B cell (primary cell): Measurements from ENCODE around the gene PAX3. TPM values are rescaled to one million over a fixed set of nuclear protein-coding genes. Genes with fewer than 3 reads are reported as not detected.

Source experiments
- ATAC-seq: fragments of 200-7000 bp; cut with Tn5 transposase; one replicate; pipeline ENCODE4 v1.10.0; 2021; ENCODE audit warnings: low read depth, mild to moderate bottlenecking, moderate number of reproducible peaks, moderate library complexity
- CTCF ChIA-PET: fragments of 350-600 bp; sonication (Branson Sonifier 250); formaldehyde crosslinking; loops from one replicate; lab custom pipeline; 2021; ENCODE audit warnings: antibody characterized with exemption, inconsistent platforms; lab: Charles Lee
- POLR2A ChIA-PET: fragments of 350-600 bp; sonication (Branson Sonifier 250); formaldehyde crosslinking; loops from one replicate; lab custom pipeline; 2021; ENCODE audit warnings: antibody characterized with exemption; lab: Charles Lee
- DNase-seq: peaks from one replicate; pipeline ENCODE4 v3.0.0; 2013
- H2AFZ ChIP-seq: 2 replicates; pipeline ENCODE4 v1.6.1; 2012; ENCODE audit warnings: mild to moderate bottlenecking, low read depth, low read length; ENCODE audit not compliant: insufficient read depth, poor library complexity, severe bottlenecking
- H3K27ac ChIP-seq, 2 donors: 1 replicate in 1 of 2; 2 replicates in 1 of 2; pipeline ENCODE4 v1.5.1; 2012 to 2013; ENCODE audit warnings: low read length in 2 of 2, mild to moderate bottlenecking in 2 of 2, moderate library complexity in 1 of 2
- H3K27me3 ChIP-seq, 4 experiments: fragments of 200-600 bp in 1 of 4; sonication (generic) in 1 of 4; replicated peaks in 1 of 4; 1 replicate in 2 of 4; 2 replicates in 2 of 4; pipeline versions ENCODE4 v1.6.1 to v1.7.0; 2013 to 2016; ENCODE audit warnings: low read length in 3 of 4, mild to moderate bottlenecking in 2 of 4, mixed read lengths in 1 of 4, moderate library complexity in 1 of 4; ENCODE audit not compliant: insufficient read depth in 4 of 4, control insufficient read depth in 3 of 4; ENCODE audit errors: control extremely low read depth in 1 of 4
- H3K36me3 ChIP-seq, 2 experiments: replicated peaks in 1 of 2; 1 replicate in 1 of 2; 2 replicates in 1 of 2; pipeline versions ENCODE4 v1.6.1 to v1.7.1; 2013; ENCODE audit warnings: low read length in 1 of 2; ENCODE audit not compliant: insufficient read depth in 2 of 2, control insufficient read depth in 1 of 2; ENCODE audit errors: control extremely low read depth in 1 of 2, extremely low read depth in 1 of 2
- H3K4me1 ChIP-seq, 2 donors: fragments of 200-600 bp in 1 of 2; sonication (generic) in 1 of 2; 1 replicate in 1 of 2; 2 replicates in 1 of 2; pipeline versions ENCODE4 v1.5.1 to v1.6.1; 2013 to 2017; ENCODE audit warnings: low read length in 2 of 2; ENCODE audit not compliant: control insufficient read depth in 2 of 2, insufficient read depth in 2 of 2
- H3K4me2 ChIP-seq: replicated peaks from 2 replicates; pipeline ENCODE3; 2012; ENCODE audit warnings: mild to moderate bottlenecking, low read depth, low read length; ENCODE audit not compliant: poor library complexity, severe bottlenecking
- H3K4me3 ChIP-seq, 5 experiments: fragments of 200-600 bp in 1 of 5; sonication (generic) in 1 of 5; 1 replicate in 3 of 5; 2 replicates in 2 of 5; pipeline versions ENCODE4 v1.5.1 to v1.7.0; 2011 to 2016; ENCODE audit warnings: low read length in 4 of 5, mild to moderate bottlenecking in 4 of 5, low read depth in 2 of 5, control low read depth in 1 of 5, moderate library complexity in 1 of 5; ENCODE audit not compliant: insufficient read depth in 1 of 5; ENCODE audit errors: control extremely low read depth in 1 of 5, extremely low read depth in 1 of 5
- H3K79me2 ChIP-seq: fragments of 200-600 bp; sonication (generic); one replicate; pipeline ENCODE4 v1.6.0; 2016; ENCODE audit warnings: low read length; ENCODE audit not compliant: control insufficient read depth, insufficient read depth
- H3K9ac ChIP-seq: fragments of 200-600 bp; sonication (generic); 2 replicates; pipeline ENCODE4 v1.6.1; 2017; ENCODE audit warnings: mild to moderate bottlenecking, low read length, moderate library complexity
- H3K9me3 ChIP-seq, 3 donors: one replicate each; pipeline versions ENCODE4 v1.6.1 to v1.7.1; 2013; ENCODE audit warnings: low read length in 2 of 3; ENCODE audit not compliant: control insufficient read depth in 2 of 3, insufficient read depth in 1 of 3; ENCODE audit errors: control extremely low read depth in 1 of 3
- H4K20me1 ChIP-seq: 2 replicates; pipeline ENCODE4 v1.6.0; 2012; ENCODE audit warnings: mild to moderate bottlenecking, low read length; ENCODE audit not compliant: insufficient read depth, control insufficient read depth, poor library complexity, severe bottlenecking
- H3K27ac Mint-ChIP-seq: one replicate; pipeline ENCODE4 v1.8.0; 2021; ENCODE audit warnings: mixed read lengths
- H3K27me3 Mint-ChIP-seq: one replicate; pipeline ENCODE4 v1.8.0; 2021; ENCODE audit warnings: mixed read lengths
- H3K4me1 Mint-ChIP-seq: one replicate; pipeline ENCODE4 v1.8.0; 2021; ENCODE audit warnings: mixed read lengths
- H3K4me3 Mint-ChIP-seq: one replicate; pipeline ENCODE4 v1.8.0; 2021; ENCODE audit warnings: mixed read lengths
- H3K9me3 Mint-ChIP-seq: one replicate; pipeline ENCODE4 v1.8.0; 2022; ENCODE audit warnings: mixed read lengths; ENCODE audit not compliant: insufficient read depth
- CTCF ChIP-seq: fragments of 200-600 bp; IDR thresholded peaks from one replicate; pipeline ENCODE4 v1.8.0; 2022; ENCODE audit warnings: antibody characterized with exemption, mild to moderate bottlenecking
- EZH2 ChIP-seq: IDR thresholded peaks from 2 replicates; pipeline ENCODE4 v1.6.1; 2012; ENCODE audit warnings: borderline replicate concordance, low read depth, mild to moderate bottlenecking, moderate library complexity, low read length; ENCODE audit not compliant: insufficient read depth, poor library complexity, severe bottlenecking
- WGBS: methylation state at CpG from one replicate; pipeline ENCODE4 v1.1.5; 2013; ENCODE audit warnings: missing lambda C conversion rate; ENCODE audit not compliant: insufficient coverage; 5-methylcytosine and 5-hydroxymethylcytosine counted together
- intact Hi-C: fragments of 100-400 bp; cut with micrococcal nuclease; formaldehyde crosslinking; loops from one replicate; pipeline ENCODE4 v1.10.0; 2022
- polyA plus RNA-seq: library from polyadenylated mRNA; depleted of rRNA; stranded (reverse); fragments of >200 nt; gene quantifications from 2 replicates; pipeline ENCODE4 v1.2.3, GENCODE V29; 2012
- total RNA-seq, 2 donors: library from RNA; stranded (reverse); fragments of 120-200 nt in 1 of 2; gene quantifications; 1 replicate in 1 of 2; 2 replicates in 1 of 2; pipeline versions ENCODE4 v1.2.3 to v1.2.4, GENCODE V29; 2013 to 2022

The PAX3 gene
- total and polyA plus RNA-seq, 2 donors (not counting 1 experiment from before 2014, with no cell fraction given): not detected

GRCh38 chr2:222270396-222270795 is 28.4 kb downstream of the PAX3 start:
- H3K4me1 ChIP-seq: no peaks in the 10 kb centered on the region
- CTCF ChIA-PET: no interaction called here
- H4K20me1 ChIP-seq: no peaks in the 10 kb centered on the region
- POLR2A ChIA-PET: no interaction called here
- ATAC-seq (no peak), DNase-seq (no peak)
- H3K27me3 ChIP-seq: peaks cover 0 to 6% (median 0%) of the 10 kb centered on the region in 4 experiments
- H3K4me2 ChIP-seq: no peak overlapping the region
- intact Hi-C loops: no loop called here
- TF ChIP-seq CTCF: no peak
- no peak for TF ChIP-seq EZH2
- Mint-ChIP-seq H3K4me1 (no peaks in the 10 kb centered on the region), H3K4me3 (no peak overlapping the region), H3K27ac (no peak overlapping the region), H3K27me3 (peaks cover 9% of the 10 kb centered on the region), H3K9me3 (no peaks in the 10 kb centered on the region)
- no peaks in the 10 kb centered on the region for H3K79me2 ChIP-seq
- H3K27ac ChIP-seq: no peak overlapping the region
- H2AFZ ChIP-seq: no peak overlapping the region
- no peak overlapping the region for H3K9ac ChIP-seq
- WGBS: no CpG with 5 or more reads among the region's 3 CpGs
- H3K9me3 ChIP-seq: no peaks in the 10 kb centered on the region
- H3K4me3 ChIP-seq: no peak overlapping the region
- H3K36me3 ChIP-seq: no peaks in the 10 kb centered on the region

GRCh38 chr2:222269132-222269531 is 29.7 kb downstream of the PAX3 start:
- Histone ChIP-seq H3K4me2 (no peak overlapping the region), H3K79me2 (no peaks in the 10 kb centered on the region), H3K4me3 (no peak overlapping the region), H3K36me3 (no peaks in the 10 kb centered on the region), H2AFZ (no peak overlapping the region), H3K27me3 (peaks cover 0 to 6% (median 0%) of the 10 kb centered on the region in 4 experiments), H3K27ac (no peak overlapping the region), H3K4me1 (no peaks in the 10 kb centered on the region), H4K20me1 (no peaks in the 10 kb centered on the region), H3K9ac (no peak overlapping the region), H3K9me3 (no peaks in the 10 kb centered on the region)
- Mint-ChIP-seq H3K27ac (no peak overlapping the region), H3K4me1 (no peaks in the 10 kb centered on the region), H3K27me3 (peaks cover 13% of the 10 kb centered on the region), H3K4me3 (no peak overlapping the region), H3K9me3 (peaks cover 3% of the 10 kb centered on the region)
- DNase-seq (no peak), ATAC-seq (no peak)
- ChIA-PET CTCF (no interaction called here), POLR2A (no interaction called here)
- 66% methylated on average over 6 of the region's 9 CpGs for WGBS
- no peak for TF ChIP-seq CTCF
- no peak for TF ChIP-seq EZH2
- intact Hi-C loops: no loop called here
